ENCODE measurements around the gene LRRC74B. TPM values are rescaled to one million over a fixed set of nuclear protein-coding genes. Genes with fewer than 3 reads are reported as not detected.
A peak's percentile ranks its signal among the peaks of the same experiment; 100 is the strongest.

Gene LRRC74B
- total RNA-seq, 4 donors from 2014 or later: not detected

- Histone ChIP-seq H3K4me3 (no peak overlapping the region), H3K4me1 (peaks cover 8 to 37% (median 27%) of the 10 kb centered on the region in 4 donors), H3K27me3 (no peaks in the 10 kb centered on the region), H3K27ac (replicated peaks in 1 of 4) (no peak overlapping the region), H3K9me3 (no peaks in the 10 kb centered on the region), H3K36me3 (no peaks in the 10 kb centered on the region)
- no peak for DNase-seq (ENCODE audit: extremely low spot score)
- no peak for TF ChIP-seq POLR2AphosphoS5 (IDR thresholded peaks at IDR 0.05)
- TF ChIP-seq POLR2A (IDR thresholded peaks at IDR 0.05; ENCODE audit: low read depth): no peak
- TF ChIP-seq EP300 (IDR thresholded peaks at IDR 0.05): no peak
- TF ChIP-seq CTCF (IDR thresholded peaks at IDR 0.05): no peak
- 81% methylated on average over 4 of the region's 4 CpGs for WGBS
- intact Hi-C loops (cut with DNase I): no loop called here
Observed at GRCh38 chr22:21041937-21042336, 3.8 kb upstream of the LRRC74B start.

- H3K36me3 ChIP-seq: no peaks in the 10 kb centered on the region
- TF ChIP-seq EP300 (IDR thresholded peaks at IDR 0.05) (no peak), CTCF (IDR thresholded peaks at IDR 0.05) (no peak), POLR2A (IDR thresholded peaks at IDR 0.05; ENCODE audit: low read depth) (no peak), POLR2AphosphoS5 (IDR thresholded peaks at IDR 0.05) (no peak)
- no peaks in the 10 kb centered on the region for H3K27me3 ChIP-seq
- no peak overlapping the region for H3K4me3 ChIP-seq
- H3K4me1 ChIP-seq: peaks cover 8 to 29% (median 23%) of the 10 kb centered on the region in 4 donors
- no peak overlapping the region for H3K27ac ChIP-seq (replicated peaks in 1 of 4)
- no peaks in the 10 kb centered on the region for H3K9me3 ChIP-seq
- WGBS: 85% methylated on average over 6 of the region's 6 CpGs
- intact Hi-C loops (cut with DNase I): no loop called here
- DNase-seq (ENCODE audit: extremely low spot score): no peak
Observed at GRCh38 chr22:21042978-21043859, 2.5 kb upstream of the LRRC74B start.

- intact Hi-C loops (cut with DNase I): no loop called here
- DNase-seq (ENCODE audit: extremely low spot score): no peak
- Histone ChIP-seq H3K36me3 (no peaks in the 10 kb centered on the region), H3K4me1 (peaks cover 8 to 25% (median 21%) of the 10 kb centered on the region in 4 donors), H3K27me3 (no peaks in the 10 kb centered on the region), H3K9me3 (no peaks in the 10 kb centered on the region), H3K4me3 (peak overlapping the region in 1 of 4 donors; percentile 54), H3K27ac (replicated peaks in 1 of 4) (no peak overlapping the region)
- 89% methylated on average over 9 of the region's 15 CpGs for WGBS
- no peak for TF ChIP-seq POLR2AphosphoS5 (IDR thresholded peaks at IDR 0.05)
- no peak for TF ChIP-seq CTCF (IDR thresholded peaks at IDR 0.05)
- TF ChIP-seq POLR2A (IDR thresholded peaks at IDR 0.05; ENCODE audit: low read depth): no peak
Observed at GRCh38 chr22:21043860-21044535, 1.7 kb upstream of the LRRC74B start.

GRCh38 chr22:21044931-21045584 lies 688 bp upstream of the LRRC74B start:
- Histone ChIP-seq H3K36me3 (no peaks in the 10 kb centered on the region), H3K27me3 (no peaks in the 10 kb centered on the region), H3K9me3 (no peaks in the 10 kb centered on the region), H3K4me3 (peak overlapping the region; percentile 53 to 63 (median 54)), H3K27ac (replicated peaks in 1 of 4) (peak overlapping the region in 1 of 4 donors; percentile 2), H3K4me1 (peaks cover 8 to 25% (median 21%) of the 10 kb centered on the region in 4 donors)
- WGBS: 16% methylated on average over 15 of the region's 15 CpGs
- no peak for TF ChIP-seq CTCF (IDR thresholded peaks at IDR 0.05)
- TF ChIP-seq EP300 (IDR thresholded peaks at IDR 0.05): no peak
- no peak for TF ChIP-seq POLR2A (IDR thresholded peaks at IDR 0.05; ENCODE audit: low read depth)
- TF ChIP-seq POLR2AphosphoS5 (IDR thresholded peaks at IDR 0.05): no peak
- DNase-seq (ENCODE audit: extremely low spot score): no peak
- intact Hi-C loops (cut with DNase I): no loop called here
